T-cell (primary cell): ENCODE results near the gene PCBP3. TPM values are rescaled to one million over a fixed set of nuclear protein-coding genes. Genes with fewer than 3 reads are reported as not detected.

ENCODE experiments used
- ATAC-seq, 4 experiments: fragments of 200-7000 bp in 3 of 4; fragments of 150-1000 bp in 1 of 4; cut with Tn5 transposase; replicated peaks in 1 of 4; 1 replicate in 3 of 4; 2 replicates in 1 of 4; pipeline ENCODE4 v1.10.0; 2021; ENCODE audit warnings: moderate library complexity in 3 of 4, mild to moderate bottlenecking in 2 of 4, moderate number of reproducible peaks in 1 of 4
- CTCF ChIA-PET, 2 donors: fragments of 300-600 bp; sonication (Branson Sonifier 250); formaldehyde crosslinking; loops; one replicate each; lab custom pipeline; 2022; ENCODE audit warnings: antibody characterized with exemption in 2 of 2; lab: Charles Lee
- POLR2A ChIA-PET, 2 donors: fragments of 300-600 bp; sonication (Branson Sonifier 250); formaldehyde crosslinking; loops; one replicate each; lab custom pipeline; 2022; ENCODE audit warnings: antibody characterized with exemption in 2 of 2; lab: Charles Lee
- DNase-seq, 35 experiments: peaks; one replicate each; pipeline versions ENCODE4 v3.0.0 to v3.0.0-alpha.2; 2013 to 2023
- H3K27ac ChIP-seq: one replicate; pipeline ENCODE4 v1.5.1; 2013; ENCODE audit warnings: low read length
- H3K27me3 ChIP-seq, 2 experiments: replicated peaks in 1 of 2; 1 replicate in 1 of 2; 2 replicates in 1 of 2; pipeline versions ENCODE4 v1.6.1 to v1.7.0; 2013; ENCODE audit warnings: low read length in 1 of 2, mixed read lengths in 1 of 2; ENCODE audit not compliant: control insufficient read depth in 2 of 2, insufficient read depth in 2 of 2; ENCODE audit errors: extremely low read depth in 1 of 2
- H3K36me3 ChIP-seq, 2 donors: 1 replicate in 1 of 2; 2 replicates in 1 of 2; pipeline versions ENCODE4 v1.6.1 to v1.7.0; 2013; ENCODE audit warnings: low read length in 1 of 2; ENCODE audit not compliant: control insufficient read depth in 2 of 2, insufficient read depth in 1 of 2; ENCODE audit errors: extremely low read depth in 1 of 2
- H3K4me1 ChIP-seq, 2 experiments: 1 replicate in 1 of 2; 2 replicates in 1 of 2; pipeline versions ENCODE4 v1.6.1 to v1.7.0; 2013; ENCODE audit warnings: low read length in 2 of 2, mixed read lengths in 1 of 2; ENCODE audit not compliant: insufficient read depth in 2 of 2, control insufficient read depth in 1 of 2; ENCODE audit errors: extremely low read depth in 1 of 2
- H3K4me3 ChIP-seq, 2 donors: 1 replicate in 1 of 2; 2 replicates in 1 of 2; pipeline versions ENCODE4 v1.5.1 to v1.7.0; 2013; ENCODE audit warnings: mild to moderate bottlenecking in 2 of 2, low read length in 1 of 2, moderate library complexity in 1 of 2; ENCODE audit not compliant: control insufficient read depth in 1 of 2; ENCODE audit errors: extremely low read depth in 1 of 2
- H3K9me3 ChIP-seq: 2 replicates; pipeline ENCODE4 v1.7.0; 2013
- H3K27ac Mint-ChIP-seq, 2 donors: one replicate each; pipeline ENCODE4 v1.8.0; 2020 to 2021; ENCODE audit warnings: mild to moderate bottlenecking in 2 of 2, mixed read lengths in 2 of 2
- H3K27me3 Mint-ChIP-seq, 2 donors: one replicate each; pipeline ENCODE4 v1.8.0; 2021 to 2022; ENCODE audit warnings: mixed read lengths in 2 of 2
- H3K36me3 Mint-ChIP-seq: one replicate; pipeline ENCODE4 v1.8.0; 2021; ENCODE audit warnings: mixed read lengths
- H3K4me1 Mint-ChIP-seq, 3 donors: one replicate each; pipeline ENCODE4 v1.8.0; 2020 to 2022; ENCODE audit warnings: mixed read lengths in 3 of 3, mild to moderate bottlenecking in 1 of 3
- H3K4me3 Mint-ChIP-seq, 3 donors: one replicate each; pipeline ENCODE4 v1.8.0; 2020 to 2022; ENCODE audit warnings: mild to moderate bottlenecking in 3 of 3, mixed read lengths in 3 of 3, moderate library complexity in 3 of 3
- H3K9me3 Mint-ChIP-seq, 3 donors: one replicate each; pipeline ENCODE4 v1.8.0; 2020 to 2022; ENCODE audit warnings: mixed read lengths in 3 of 3
- WGBS: methylation state at CpG from one replicate; pipeline ENCODE4 v1.1.5; 2013; ENCODE audit warnings: missing lambda C conversion rate; ENCODE audit not compliant: insufficient coverage; 5-methylcytosine and 5-hydroxymethylcytosine counted together
- total RNA-seq, 35 experiments: library from RNA in 6 of 35; stranded (reverse) in 6 of 35; fragments of 120-200 nt in 1 of 35; gene quantifications; one replicate each; pipeline versions ENCODE4 v1.2.1 to v1.2.4 and lab custom pipeline; 2013 to 2026

The PCBP3 gene
- total RNA-seq, 5 donors from 2014 or later (not counting 1 experiment from before 2014, with no cell fraction given): 1.5 to 4.2 (median 2.8) TPM

- no peak for DNase-seq
- CTCF ChIA-PET: no interaction called here
- H3K4me1 Mint-ChIP-seq: no peaks in the 10 kb centered on the region
- peaks cover 0 to 10% of the 10 kb centered on the region in 2 experiments for H3K27me3 ChIP-seq
- H3K27me3 Mint-ChIP-seq: no peaks in the 10 kb centered on the region
- POLR2A ChIA-PET: no interaction called here
- WGBS: 89% methylated on average over 13 of the region's 14 CpGs
- no peak overlapping the region for H3K4me3 Mint-ChIP-seq
- H3K9me3 Mint-ChIP-seq: no peaks in the 10 kb centered on the region
- no peak overlapping the region for H3K27ac ChIP-seq
- H3K4me3 ChIP-seq: no peak overlapping the region
- H3K36me3 Mint-ChIP-seq: peaks cover 4% of the 10 kb centered on the region
- H3K9me3 ChIP-seq: no peaks in the 10 kb centered on the region
- peaks cover 0 to 15% of the 10 kb centered on the region in 2 experiments for H3K4me1 ChIP-seq
- H3K27ac Mint-ChIP-seq: no peak overlapping the region
- ATAC-seq: no peak
- H3K36me3 ChIP-seq: no peaks in the 10 kb centered on the region
Measured at GRCh38 chr21:45735259-45736000, 91.9 kb downstream of the PCBP3 start.

GRCh38 chr21:45736042-45736689 lies 92.6 kb downstream of the PCBP3 start:
- H3K4me3 ChIP-seq: no peak overlapping the region
- peaks cover 4% of the 10 kb centered on the region for H3K36me3 Mint-ChIP-seq
- H3K9me3 ChIP-seq: no peaks in the 10 kb centered on the region
- ChIA-PET CTCF (no interaction called here), POLR2A (no interaction called here)
- 96% methylated on average over 6 of the region's 10 CpGs for WGBS
- H3K27me3 ChIP-seq: peaks cover 0 to 10% of the 10 kb centered on the region in 2 experiments
- H3K27ac Mint-ChIP-seq: no peak overlapping the region
- ATAC-seq (no peak), DNase-seq (no peak)
- H3K4me1 Mint-ChIP-seq: no peaks in the 10 kb centered on the region
- no peak overlapping the region for H3K27ac ChIP-seq
- no peaks in the 10 kb centered on the region for H3K36me3 ChIP-seq
- H3K27me3 Mint-ChIP-seq: no peaks in the 10 kb centered on the region
- H3K4me1 ChIP-seq: peaks cover 0 to 15% of the 10 kb centered on the region in 2 experiments
- H3K9me3 Mint-ChIP-seq: no peaks in the 10 kb centered on the region
- no peak overlapping the region for H3K4me3 Mint-ChIP-seq

- Histone ChIP-seq H3K27me3 (peaks cover 0 to 10% of the 10 kb centered on the region in 2 experiments), H3K4me1 (peaks cover 0 to 15% of the 10 kb centered on the region in 2 experiments), H3K9me3 (no peaks in the 10 kb centered on the region), H3K36me3 (no peaks in the 10 kb centered on the region), H3K4me3 (no peak overlapping the region), H3K27ac (no peak overlapping the region)
- Mint-ChIP-seq H3K36me3 (peaks cover 4% of the 10 kb centered on the region), H3K4me1 (peaks cover 0 to 1% (median under 1%) of the 10 kb centered on the region in 3 donors), H3K4me3 (no peak overlapping the region), H3K27me3 (no peaks in the 10 kb centered on the region), H3K27ac (no peak overlapping the region), H3K9me3 (no peaks in the 10 kb centered on the region)
- no peak for ATAC-seq
- CTCF ChIA-PET: no interaction called here
- DNase-seq: no peak
- POLR2A ChIA-PET: no interaction called here
- WGBS: 88% methylated on average over 17 of the region's 17 CpGs
Measured at GRCh38 chr21:45736690-45737484, 93.4 kb downstream of the PCBP3 start.

GRCh38 chr21:45737485-45738166 lies 94.1 kb downstream of the PCBP3 start:
- Histone ChIP-seq H3K36me3 (no peaks in the 10 kb centered on the region), H3K4me1 (peaks cover 0 to 15% of the 10 kb centered on the region in 2 experiments), H3K27me3 (peaks cover 0 to 10% of the 10 kb centered on the region in 2 experiments), H3K9me3 (no peaks in the 10 kb centered on the region), H3K27ac (no peak overlapping the region), H3K4me3 (no peak overlapping the region)
- DNase-seq (no peak), ATAC-seq (no peak)
- ChIA-PET POLR2A (interaction anchor here in 1 of 2 donors (0.7 kb wide), 1 partner anchor 38 kb away, joined by 5 read pairs; no protein-coding TSS in a partner anchor), CTCF (no interaction called here)
- Mint-ChIP-seq H3K4me1 (peaks cover 0 to 8% (median 7%) of the 10 kb centered on the region in 3 donors), H3K27me3 (no peaks in the 10 kb centered on the region), H3K36me3 (peaks cover 4% of the 10 kb centered on the region), H3K4me3 (no peak overlapping the region), H3K27ac (no peak overlapping the region), H3K9me3 (no peaks in the 10 kb centered on the region)
- WGBS: 95% methylated on average over 9 of the region's 12 CpGs

GRCh38 chr21:45739218-45740087 lies 95.9 kb downstream of the PCBP3 start:
- peaks cover 0 to 9% (median 7%) of the 10 kb centered on the region in 3 donors for H3K4me1 Mint-ChIP-seq
- H3K4me3 Mint-ChIP-seq: no peak overlapping the region
- CTCF ChIA-PET: no interaction called here
- peak overlapping the region in 1 of 2 donors; percentile 34 for H3K27ac Mint-ChIP-seq
- Histone ChIP-seq H3K27me3 (peaks cover 0 to 10% of the 10 kb centered on the region in 2 experiments), H3K27ac (no peak overlapping the region), H3K4me1 (peaks cover 0 to 15% of the 10 kb centered on the region in 2 experiments), H3K9me3 (no peaks in the 10 kb centered on the region), H3K4me3 (no peak overlapping the region), H3K36me3 (no peaks in the 10 kb centered on the region)
- POLR2A ChIA-PET: no interaction called here
- DNase-seq: peak in 17 of 35 experiments; percentile 4 to 60 (median 18)
- H3K9me3 Mint-ChIP-seq: no peaks in the 10 kb centered on the region
- H3K27me3 Mint-ChIP-seq: no peaks in the 10 kb centered on the region
- no peaks in the 10 kb centered on the region for H3K36me3 Mint-ChIP-seq
- ATAC-seq: peak; percentile 48 to 66 (median 51)
- 65% methylated on average over 3 of the region's 5 CpGs for WGBS
